MCF 10A (cell line): ENCODE measurements around the gene FARS2. TPM values are rescaled to one million over a fixed set of nuclear protein-coding genes. Genes with fewer than 3 reads are reported as not detected.

Experiments
- BruUV-seq: library from RNA; stranded (reverse); fragments of 400-500 nt; replicated peaks from 2 replicates; lab custom pipeline; 2021; lab: Mats Ljungman, UMichigan
- CTCF ChIA-PET: fragments of 300-600 bp; sonication (Branson Sonifier 250); formaldehyde crosslinking; extraction: SDS; loops from one replicate; lab custom pipeline; 2021; ENCODE audit warnings: antibody characterized with exemption, inconsistent platforms; lab: Yijun Ruan, JAX
- POLR2A ChIA-PET: fragments of 300-600, 350-650 bp; sonication (Branson Sonifier 250); formaldehyde crosslinking; extraction: SDS; loops from one replicate; lab custom pipeline; 2020; ENCODE audit warnings: antibody characterized with exemption, inconsistent platforms; lab: Yijun Ruan, JAX
- DNase-seq: peaks from one replicate; pipeline ENCODE4 v3.0.0-alpha.2; 2018; ENCODE audit not compliant: unreplicated experiment
- H3K27ac Mint-ChIP-seq: one replicate; pipeline ENCODE4 v1.8.0; 2022; ENCODE audit warnings: mild to moderate bottlenecking, low read depth, mixed read lengths; ENCODE audit not compliant: unreplicated experiment
- H3K27me3 Mint-ChIP-seq: one replicate; pipeline ENCODE4 v1.8.0; 2022; ENCODE audit warnings: mixed read lengths; ENCODE audit not compliant: insufficient read depth, unreplicated experiment
- H3K36me3 Mint-ChIP-seq: one replicate; pipeline ENCODE4 v1.8.0; 2022; ENCODE audit warnings: mild to moderate bottlenecking, moderate library complexity, mixed read lengths; ENCODE audit not compliant: insufficient read depth, unreplicated experiment
- H3K4me1 Mint-ChIP-seq: one replicate; pipeline ENCODE4 v1.8.0; 2022; ENCODE audit warnings: mixed read lengths; ENCODE audit not compliant: insufficient read depth, unreplicated experiment
- H3K4me3 Mint-ChIP-seq: one replicate; pipeline ENCODE4 v1.8.0; 2022; ENCODE audit warnings: mild to moderate bottlenecking, moderate library complexity, mixed read lengths; ENCODE audit not compliant: unreplicated experiment
- H3K9me3 Mint-ChIP-seq: one replicate; pipeline ENCODE4 v1.8.0; 2022; ENCODE audit warnings: mixed read lengths; ENCODE audit not compliant: unreplicated experiment
- CTCF ChIP-seq: fragments of 200-600 bp; IDR thresholded peaks from one replicate; pipeline ENCODE4 v1.8.0; 2022; ENCODE audit warnings: antibody characterized with exemption, mild to moderate bottlenecking; ENCODE audit not compliant: unreplicated experiment
- intact Hi-C: fragments of 100-400 bp; cut with micrococcal nuclease; formaldehyde crosslinking; loops from 2 replicates; pipeline ENCODE4 v1.14.1; 2022
- total RNA-seq: library from RNA; stranded (reverse); gene quantifications from 2 replicates; pipeline ENCODE4 v1.2.3, GENCODE V29; 2022

Gene FARS2
- total RNA-seq, 1 experiment from 2014 or later: 18.2 TPM

DNA sequence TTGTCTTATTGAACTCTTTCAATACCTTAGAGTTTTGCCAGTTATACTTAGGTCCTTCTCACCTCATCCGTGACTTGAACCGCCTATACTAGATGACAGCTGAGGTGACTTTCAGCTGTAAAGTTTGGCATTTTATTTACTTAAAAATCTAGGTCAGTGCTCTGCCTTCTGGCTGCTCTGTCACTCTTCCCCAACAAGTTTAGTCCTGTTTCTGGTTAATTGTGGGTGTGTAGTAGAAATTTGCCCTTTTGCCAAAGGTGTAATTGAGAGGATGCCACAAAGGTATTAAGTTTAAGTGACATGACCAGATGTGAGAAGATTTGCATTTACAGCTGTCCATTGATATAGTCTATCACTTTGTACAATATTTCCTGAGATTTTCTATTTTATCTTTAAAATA, 106.2 kb downstream of the FARS2 start:
- no TSS peak for BruUV-seq
- Mint-ChIP-seq H3K27me3 (no peaks in the 10 kb centered on the region), H3K27ac (no peak overlapping the region), H3K9me3 (no peaks in the 10 kb centered on the region), H3K4me3 (no peak overlapping the region), H3K4me1 (peaks cover 6% of the 10 kb centered on the region), H3K36me3 (no peaks in the 10 kb centered on the region)
- ChIA-PET POLR2A (interaction anchor here (1.0 kb wide), 1 partner anchor 303 kb away, joined by 4 read pairs; no protein-coding TSS in a partner anchor), CTCF (no interaction called here)
- TF ChIP-seq CTCF: no peak
- DNase-seq: no peak
- intact Hi-C loops: no loop called here

- no TSS peak for BruUV-seq
Observed at GRCh38 chr6:5373430-5373829, 112.1 kb downstream of the FARS2 start.

GRCh38 chr6:5378331-5378730, 117.0 kb downstream of the FARS2 start:
- ChIA-PET POLR2A (no interaction called here), CTCF (interaction anchor here (0.7 to 1.7 kb wide), 3 partner anchors 127 to 235 kb away, joined by 3 to 10 read pairs (median 3); no protein-coding TSS in a partner anchor)
- DNase-seq: no peak
- H3K4me1 Mint-ChIP-seq: no peaks in the 10 kb centered on the region
- BruUV-seq: no TSS peak
- no peaks in the 10 kb centered on the region for H3K9me3 Mint-ChIP-seq
- intact Hi-C loops: loop anchor here (10.0 kb wide), 1 partner anchor 324 kb away; no protein-coding TSS in a partner anchor
- no peak overlapping the region for H3K27ac Mint-ChIP-seq
- H3K27me3 Mint-ChIP-seq: no peaks in the 10 kb centered on the region
- no peak overlapping the region for H3K4me3 Mint-ChIP-seq
- no peaks in the 10 kb centered on the region for H3K36me3 Mint-ChIP-seq
- TF ChIP-seq CTCF: no peak

More at GRCh38 chr6:5373430-5373829, 112.1 kb downstream of the FARS2 start:
- intact Hi-C loops: loop anchor here (10.0 kb wide), 1 partner anchor 319 kb away; no protein-coding TSS in a partner anchor
- Mint-ChIP-seq H3K27ac (no peak overlapping the region), H3K9me3 (no peaks in the 10 kb centered on the region), H3K36me3 (no peaks in the 10 kb centered on the region), H3K27me3 (no peaks in the 10 kb centered on the region), H3K4me1 (no peaks in the 10 kb centered on the region), H3K4me3 (no peak overlapping the region)
- no peak for DNase-seq
- POLR2A ChIA-PET: no interaction called here
- CTCF ChIA-PET: no interaction called here
- TF ChIP-seq CTCF: no peak

DNA sequence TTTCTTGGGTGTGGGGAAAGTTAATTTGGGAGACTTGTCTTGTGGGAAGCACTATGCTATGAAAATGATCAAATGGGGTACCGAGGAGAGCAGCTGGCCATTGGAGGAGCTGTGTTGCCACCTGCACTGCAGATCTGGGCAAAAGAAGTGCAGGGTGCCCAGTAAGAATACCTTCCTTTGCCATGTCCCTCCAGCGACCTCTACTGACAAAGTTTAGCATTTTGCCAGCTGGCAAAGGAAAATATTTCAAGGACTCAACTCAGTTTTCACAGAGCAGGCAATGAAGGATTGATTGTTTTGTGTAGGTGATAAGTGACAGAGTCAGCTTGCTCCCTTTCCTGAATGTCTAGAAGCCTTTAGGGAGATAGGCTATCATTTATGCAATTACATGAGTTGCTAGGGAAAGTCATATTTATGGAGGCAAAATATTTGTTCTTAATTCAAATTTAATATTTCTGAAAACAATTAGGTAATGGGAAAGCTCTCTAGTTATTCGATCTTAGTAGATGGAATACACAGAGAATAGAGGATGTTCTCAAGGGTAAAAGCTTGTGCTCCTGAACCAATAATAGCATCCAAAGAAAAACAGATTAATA, 118.4 kb downstream of the FARS2 start:
- TF ChIP-seq CTCF: peak; percentile 43
- no TSS peak for BruUV-seq
- Mint-ChIP-seq H3K27ac (no peak overlapping the region), H3K36me3 (no peaks in the 10 kb centered on the region), H3K4me3 (no peak overlapping the region), H3K9me3 (no peaks in the 10 kb centered on the region), H3K4me1 (no peaks in the 10 kb centered on the region), H3K27me3 (no peaks in the 10 kb centered on the region)
- intact Hi-C loops: loop anchor here (1.0 to 10.0 kb wide), 2 partner anchors 236 to 325 kb away; no protein-coding TSS in a partner anchor
- ChIA-PET CTCF (interaction anchor here (0.6 to 1.7 kb wide), 7 partner anchors 10 to 259 kb away, joined by 3 to 10 read pairs (median 3); no protein-coding TSS in a partner anchor), POLR2A (interaction anchor here (0.6 kb wide), 1 partner anchor 22 kb away, joined by 3 read pairs; no protein-coding TSS in a partner anchor)
- peak; percentile 63 for DNase-seq
